ENCODE results near the gene KCNQ5.

Gene KCNQ5

DNA sequence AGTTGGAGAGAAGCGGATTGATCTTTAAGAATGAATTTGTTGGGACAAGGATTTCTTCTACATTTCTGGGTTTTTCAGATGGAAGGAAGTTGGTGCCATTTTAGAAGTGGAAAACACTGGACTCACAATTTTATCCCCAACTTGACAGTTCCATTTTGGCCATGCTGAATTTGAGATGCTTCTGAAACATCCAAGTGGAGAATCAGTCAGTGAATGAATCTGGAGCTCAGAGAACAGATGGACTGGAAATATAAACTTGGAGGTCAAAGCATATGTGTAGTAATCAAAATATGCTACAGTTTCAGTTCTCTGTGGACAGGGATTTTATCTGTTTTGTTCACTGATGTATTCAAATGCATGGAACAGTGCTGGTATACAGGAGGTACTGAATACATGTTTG lies 89.9 kb downstream of the KCNQ5 start:
- H3K9me3 ChIP-seq (replicated peaks in 1 of 2; ENCODE audit: control insufficient read depth in 2 of 2, insufficient read depth in 1 of 2, low read depth in 1 of 2, low read length in 2 of 2), result peaks cover 0 to 3% of the 10 kb centered on the region in 2 donors
- H3K18ac ChIP-seq (ENCODE audit: low read length), result no peak overlapping the region
- H3K4me3 ChIP-seq (ENCODE audit: low read length in 2 of 2), result no peak overlapping the region
- no peak overlapping the region for H4K91ac ChIP-seq (ENCODE audit: low read depth, low read length, poor library complexity)
- H2BK15ac ChIP-seq (ENCODE audit: low read length), result no peak overlapping the region
- no peak overlapping the region for H2BK12ac ChIP-seq (ENCODE audit: low read length)
- H3K27ac ChIP-seq (replicated peaks; ENCODE audit: low read length), result no peak overlapping the region
- no peaks in the 10 kb centered on the region for H3K36me3 ChIP-seq (replicated peaks in 1 of 2; ENCODE audit: control insufficient read depth in 2 of 2, insufficient read depth in 2 of 2, low read length in 2 of 2)
- no peak overlapping the region for H4K8ac ChIP-seq (ENCODE audit: low read depth, low read length)
- H2BK120ac ChIP-seq (ENCODE audit: low read depth, low read length), result no peak overlapping the region
- no peak overlapping the region for H3K4me2 ChIP-seq (ENCODE audit: insufficient read depth, low read length, poor library complexity, severe bottlenecking)
- DNase-seq (ENCODE audit: low spot score), result no peak
- no peaks in the 10 kb centered on the region for H3K79me1 ChIP-seq (ENCODE audit: low read depth, low read length)
- no peak overlapping the region for H3K14ac ChIP-seq (ENCODE audit: low read length)
- no peak overlapping the region for H3K23ac ChIP-seq (ENCODE audit: low read depth, low read length, poor library complexity)
- H3K4me1 ChIP-seq (ENCODE audit: control insufficient read depth in 2 of 2, insufficient read depth in 1 of 2, low read depth in 1 of 2, low read length in 2 of 2), result no peaks in the 10 kb centered on the region
- no peak overlapping the region for H3K4ac ChIP-seq (ENCODE audit: low read length)
- H3K9ac ChIP-seq (ENCODE audit: low read depth, low read length, poor library complexity), result no peak overlapping the region
- no peak overlapping the region for H2AFZ ChIP-seq (ENCODE audit: low read length)
- no peak overlapping the region for H2AK5ac ChIP-seq (ENCODE audit: low read depth, low read length)
- WGBS, 2 donors (ENCODE audit: extremely low coverage in 2 of 2, insufficient read length in 2 of 2, insufficient replicate concordance in 1 of 2), result no CpG with 5 or more reads among the region's 1 CpG
- no peaks in the 10 kb centered on the region for H3K27me3 ChIP-seq (ENCODE audit: control insufficient read depth in 3 of 3, insufficient read depth in 3 of 3, low read depth in 1 of 3, low read length in 3 of 3)
- no peak overlapping the region for H2BK5ac ChIP-seq (ENCODE audit: low read length)

DNA sequence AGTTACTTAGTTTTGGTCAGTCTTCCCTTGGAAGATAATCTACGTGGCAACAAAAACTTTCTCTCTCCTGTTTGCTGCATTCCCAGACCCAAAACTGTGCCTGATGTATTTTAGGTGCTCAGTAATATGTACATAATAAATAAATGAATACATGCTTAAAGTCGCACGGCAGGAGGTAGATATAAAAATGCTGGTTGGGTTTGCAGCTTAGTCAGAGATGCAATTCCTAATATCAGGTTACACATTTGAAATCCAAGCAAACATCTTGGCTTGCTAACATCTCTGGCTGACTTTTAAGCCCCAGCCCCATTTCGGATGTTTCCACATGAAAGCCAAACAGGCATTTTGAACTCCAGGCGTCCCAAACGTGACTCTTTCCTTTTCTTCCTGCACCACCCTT lies 91.0 kb downstream of the KCNQ5 start:
- no peak overlapping the region for H3K23ac ChIP-seq (ENCODE audit: low read depth, low read length, poor library complexity)
- H4K91ac ChIP-seq (ENCODE audit: low read depth, low read length, poor library complexity), result no peak overlapping the region
- H3K27ac ChIP-seq (replicated peaks; ENCODE audit: low read length), result no peak overlapping the region
- no peak overlapping the region for H3K18ac ChIP-seq (ENCODE audit: low read length)
- H2AK5ac ChIP-seq (ENCODE audit: low read depth, low read length), result no peak overlapping the region
- no peak overlapping the region for H2AFZ ChIP-seq (ENCODE audit: low read length)
- no peak overlapping the region for H3K4me3 ChIP-seq (ENCODE audit: low read length in 2 of 2)
- H2BK15ac ChIP-seq (ENCODE audit: low read length), result no peak overlapping the region
- H2BK5ac ChIP-seq (ENCODE audit: low read length), result no peak overlapping the region
- WGBS, 2 donors (ENCODE audit: extremely low coverage in 2 of 2, insufficient read length in 2 of 2, insufficient replicate concordance in 1 of 2), result no CpG with 5 or more reads among the region's 6 CpGs
- DNase-seq (ENCODE audit: low spot score), result no peak
- H3K4me2 ChIP-seq (ENCODE audit: insufficient read depth, low read length, poor library complexity, severe bottlenecking), result no peak overlapping the region
- H3K79me1 ChIP-seq (ENCODE audit: low read depth, low read length), result no peaks in the 10 kb centered on the region
- no peak overlapping the region for H2BK120ac ChIP-seq (ENCODE audit: low read depth, low read length)
- H2BK12ac ChIP-seq (ENCODE audit: low read length), result no peak overlapping the region
- H3K4me1 ChIP-seq (ENCODE audit: control insufficient read depth in 2 of 2, insufficient read depth in 1 of 2, low read depth in 1 of 2, low read length in 2 of 2), result no peaks in the 10 kb centered on the region
- H3K27me3 ChIP-seq (ENCODE audit: control insufficient read depth in 3 of 3, insufficient read depth in 3 of 3, low read depth in 1 of 3, low read length in 3 of 3), result no peaks in the 10 kb centered on the region
- no peak overlapping the region for H3K9ac ChIP-seq (ENCODE audit: low read depth, low read length, poor library complexity)
- H3K36me3 ChIP-seq (replicated peaks in 1 of 2; ENCODE audit: control insufficient read depth in 2 of 2, insufficient read depth in 2 of 2, low read length in 2 of 2), result no peaks in the 10 kb centered on the region
- H3K14ac ChIP-seq (ENCODE audit: low read length), result no peak overlapping the region
- H3K4ac ChIP-seq (ENCODE audit: low read length), result no peak overlapping the region
- H3K9me3 ChIP-seq (replicated peaks in 1 of 2; ENCODE audit: control insufficient read depth in 2 of 2, insufficient read depth in 1 of 2, low read depth in 1 of 2, low read length in 2 of 2), result peaks cover 0 to 3% of the 10 kb centered on the region in 2 donors
- H4K8ac ChIP-seq (ENCODE audit: low read depth, low read length), result no peak overlapping the region

DNA sequence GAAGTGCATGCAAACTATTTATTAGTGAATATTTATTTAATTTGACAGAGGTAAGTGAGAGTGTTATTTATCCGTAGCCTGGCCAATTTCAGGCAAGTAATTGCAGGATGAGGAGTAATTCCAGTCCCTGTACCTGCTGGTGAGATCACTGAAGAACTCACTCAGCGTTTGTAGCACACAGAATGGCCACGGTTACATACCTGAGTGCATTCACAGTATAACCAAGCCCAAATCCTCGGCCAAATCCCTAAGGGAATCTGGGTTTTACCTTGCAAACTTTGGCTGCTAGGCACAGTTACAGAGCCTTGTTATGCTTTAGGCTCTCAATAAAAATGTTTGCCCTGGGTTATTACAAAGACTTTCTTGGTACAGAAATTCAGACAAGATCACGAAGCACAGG lies 93.3 kb downstream of the KCNQ5 start:
- DNase-seq (ENCODE audit: low spot score), result no peak
- no CpG with 5 or more reads among the region's 5 CpGs for WGBS, 2 donors (ENCODE audit: extremely low coverage in 2 of 2, insufficient read length in 2 of 2, insufficient replicate concordance in 1 of 2)
- H3K4me2 ChIP-seq (ENCODE audit: insufficient read depth, low read length, poor library complexity, severe bottlenecking), result no peak overlapping the region

DNA sequence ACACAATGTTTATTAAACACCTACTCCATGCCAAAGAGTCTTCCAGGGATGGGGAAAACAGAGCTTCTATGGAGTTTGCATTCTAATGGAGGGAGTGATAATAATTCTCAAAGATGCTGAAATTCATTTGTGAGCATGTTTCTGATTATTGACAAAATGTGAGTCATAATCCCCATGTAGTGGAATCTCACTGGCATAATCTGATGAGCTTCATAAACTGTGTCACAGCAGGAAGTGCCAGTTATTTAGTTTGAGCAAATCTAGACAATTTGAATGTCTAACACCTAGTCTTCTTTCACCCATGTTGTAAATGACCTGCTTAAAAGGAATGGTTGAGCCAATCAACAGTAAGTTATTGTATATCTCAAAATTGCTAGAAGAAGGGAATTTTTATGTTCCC lies 95.1 kb downstream of the KCNQ5 start:
- Histone ChIP-seq H3K18ac (ENCODE audit: low read length) (no peak overlapping the region), H3K4ac (ENCODE audit: low read length) (no peak overlapping the region), H2BK120ac (ENCODE audit: low read depth, low read length) (no peak overlapping the region), H3K9ac (ENCODE audit: low read depth, low read length, poor library complexity) (no peak overlapping the region), H3K23ac (ENCODE audit: low read depth, low read length, poor library complexity) (no peak overlapping the region), H4K8ac (ENCODE audit: low read depth, low read length) (no peak overlapping the region), H2AFZ (ENCODE audit: low read length) (no peak overlapping the region), H2AK5ac (ENCODE audit: low read depth, low read length) (no peak overlapping the region), H3K27ac (replicated peaks; ENCODE audit: low read length) (no peak overlapping the region), H2BK15ac (ENCODE audit: low read length) (no peak overlapping the region), H3K36me3 (replicated peaks in 1 of 2; ENCODE audit: control insufficient read depth in 2 of 2, insufficient read depth in 2 of 2, low read length in 2 of 2) (no peaks in the 10 kb centered on the region), H3K79me1 (ENCODE audit: low read depth, low read length) (no peaks in the 10 kb centered on the region), H3K9me3 (replicated peaks in 1 of 2; ENCODE audit: control insufficient read depth in 2 of 2, insufficient read depth in 1 of 2, low read depth in 1 of 2, low read length in 2 of 2) (no peaks in the 10 kb centered on the region), H4K91ac (ENCODE audit: low read depth, low read length, poor library complexity) (no peak overlapping the region), H3K4me3 (ENCODE audit: low read length in 2 of 2) (no peak overlapping the region), H3K14ac (ENCODE audit: low read length) (no peak overlapping the region), H3K4me1 (ENCODE audit: control insufficient read depth in 2 of 2, insufficient read depth in 1 of 2, low read depth in 1 of 2, low read length in 2 of 2) (no peaks in the 10 kb centered on the region), H2BK12ac (ENCODE audit: low read length) (no peak overlapping the region), H3K27me3 (ENCODE audit: control insufficient read depth in 3 of 3, insufficient read depth in 3 of 3, low read depth in 1 of 3, low read length in 3 of 3) (no peaks in the 10 kb centered on the region), H2BK5ac (ENCODE audit: low read length) (no peak overlapping the region), H3K4me2 (ENCODE audit: insufficient read depth, low read length, poor library complexity, severe bottlenecking) (no peak overlapping the region)
- no peak for DNase-seq (ENCODE audit: low spot score)

More for the DNA sequence above, 93.3 kb downstream of the KCNQ5 start:
- Histone ChIP-seq H3K4ac (ENCODE audit: low read length) (no peak overlapping the region), H4K91ac (ENCODE audit: low read depth, low read length, poor library complexity) (no peak overlapping the region), H2AFZ (ENCODE audit: low read length) (no peak overlapping the region), H3K18ac (ENCODE audit: low read length) (no peak overlapping the region), H4K8ac (ENCODE audit: low read depth, low read length) (no peak overlapping the region), H3K9ac (ENCODE audit: low read depth, low read length, poor library complexity) (no peak overlapping the region), H3K4me1 (ENCODE audit: control insufficient read depth in 2 of 2, insufficient read depth in 1 of 2, low read depth in 1 of 2, low read length in 2 of 2) (no peaks in the 10 kb centered on the region), H2BK15ac (ENCODE audit: low read length) (no peak overlapping the region), H2BK12ac (ENCODE audit: low read length) (no peak overlapping the region), H3K23ac (ENCODE audit: low read depth, low read length, poor library complexity) (no peak overlapping the region), H2BK5ac (ENCODE audit: low read length) (no peak overlapping the region), H3K9me3 (replicated peaks in 1 of 2; ENCODE audit: control insufficient read depth in 2 of 2, insufficient read depth in 1 of 2, low read depth in 1 of 2, low read length in 2 of 2) (peaks cover 0 to 3% of the 10 kb centered on the region in 2 donors), H2BK120ac (ENCODE audit: low read depth, low read length) (no peak overlapping the region), H3K27ac (replicated peaks; ENCODE audit: low read length) (no peak overlapping the region), H3K36me3 (replicated peaks in 1 of 2; ENCODE audit: control insufficient read depth in 2 of 2, insufficient read depth in 2 of 2, low read length in 2 of 2) (no peaks in the 10 kb centered on the region), H3K4me3 (ENCODE audit: low read length in 2 of 2) (no peak overlapping the region), H3K27me3 (ENCODE audit: control insufficient read depth in 3 of 3, insufficient read depth in 3 of 3, low read depth in 1 of 3, low read length in 3 of 3) (no peaks in the 10 kb centered on the region), H2AK5ac (ENCODE audit: low read depth, low read length) (no peak overlapping the region), H3K79me1 (ENCODE audit: low read depth, low read length) (no peaks in the 10 kb centered on the region), H3K14ac (ENCODE audit: low read length) (no peak overlapping the region)
